ENCODE measurements around the gene PARN.
"Not testable (repeated sequence)": the region's sequence is repeated elsewhere in the genome, so short reads cannot be mapped to it uniquely, and the experiment has no call there.

Gene PARN

GRCh38 chr16:14400285-14400977 lies 229.6 kb downstream of the PARN start:
- DNase-seq (ENCODE audit: low spot score): no peak

DNA sequence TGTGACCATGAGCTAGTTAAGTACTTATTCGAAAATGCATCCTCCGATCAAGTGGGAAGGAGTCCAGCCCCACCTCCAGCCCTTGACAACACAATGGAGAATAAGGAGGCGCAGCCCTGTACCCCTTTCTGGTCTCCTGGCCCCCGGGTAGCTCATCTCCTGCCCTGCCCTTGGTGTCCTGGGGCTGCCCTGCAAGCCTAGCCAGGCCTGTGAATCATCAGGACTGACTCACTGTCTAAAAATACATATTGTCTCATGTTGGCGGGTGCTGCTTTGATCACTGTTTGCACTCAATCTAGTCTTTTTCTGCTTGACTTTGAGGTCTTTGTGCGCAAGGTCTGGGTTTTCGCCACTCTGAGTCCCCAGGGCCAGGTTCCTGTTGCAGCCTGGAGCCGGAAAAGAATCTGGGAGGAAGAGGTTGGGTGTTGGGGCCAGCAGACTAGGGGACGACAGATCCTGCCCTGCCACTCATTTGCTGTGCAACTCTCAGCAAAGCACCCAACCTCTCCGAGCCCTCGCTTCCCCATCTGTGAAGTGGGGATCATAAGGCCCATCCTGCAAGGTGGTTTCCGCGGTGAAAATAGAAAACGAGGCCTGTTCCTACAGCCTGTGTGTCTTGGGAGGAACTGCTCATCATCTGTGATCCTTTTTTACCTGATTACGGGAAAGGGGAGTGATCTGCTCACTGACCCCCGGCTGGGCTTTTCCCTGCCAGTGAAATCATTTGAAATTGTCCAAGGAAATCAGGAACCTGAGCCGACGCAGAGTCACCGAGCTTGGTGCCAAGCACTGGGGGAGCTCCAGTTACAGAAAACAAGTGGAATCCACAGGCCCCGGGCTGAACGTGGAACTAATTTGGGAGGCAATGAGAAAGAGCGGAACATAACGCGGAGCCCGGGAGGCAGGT lies 230.4 kb downstream of the PARN start:
- DNase-seq (ENCODE audit: low spot score): peak; percentile 42

GRCh38 chr16:14398014-14398717 lies 231.9 kb downstream of the PARN start:
- DNase-seq (ENCODE audit: low spot score): no peak

- DNase-seq (ENCODE audit: low spot score): not testable (repeated sequence)
Measured at GRCh38 chr16:14395710-14396304, 234.3 kb downstream of the PARN start.

DNA sequence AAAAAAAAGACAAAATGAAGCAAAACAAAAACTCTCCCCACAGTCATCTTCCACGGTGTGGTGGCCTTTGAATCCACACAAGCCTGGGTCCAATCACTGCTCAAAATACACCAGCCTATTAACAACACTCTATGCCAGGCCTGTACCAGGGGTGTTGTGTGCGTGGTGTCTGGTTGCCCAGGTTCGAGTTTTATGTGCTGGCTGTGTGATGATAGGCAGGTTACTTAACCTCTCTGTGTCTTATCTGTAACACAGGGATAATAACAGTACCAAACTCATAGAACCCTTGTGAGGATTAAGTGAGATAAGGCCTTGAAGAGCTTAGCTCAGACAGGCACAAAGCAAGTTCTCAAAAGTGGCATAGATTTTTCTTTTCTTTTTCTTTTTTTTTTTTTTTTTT lies 235.2 kb downstream of the PARN start:
- DNase-seq (ENCODE audit: low spot score): no peak

DNA sequence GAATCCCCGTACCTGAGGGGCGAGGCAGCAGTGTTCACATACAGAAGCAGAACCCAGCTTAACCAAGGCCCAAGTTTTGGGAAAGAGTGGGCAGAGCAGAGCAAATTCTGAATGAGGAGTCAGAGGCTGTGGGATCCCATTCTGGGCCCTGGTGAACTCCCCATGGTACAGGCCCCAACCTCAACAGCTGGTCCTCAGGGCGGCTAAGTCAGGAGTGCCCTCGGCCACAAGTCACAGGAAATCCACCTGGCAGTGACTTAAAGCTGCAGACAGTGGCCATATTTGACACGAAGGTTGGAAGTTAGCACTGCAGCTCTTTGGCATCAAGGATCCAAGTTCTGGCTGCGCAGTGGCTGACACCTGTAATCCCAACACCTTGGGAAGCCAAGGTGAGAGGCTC lies 237.1 kb downstream of the PARN start:
- no peak for DNase-seq (ENCODE audit: low spot score)

GRCh38 chr16:14389359-14389758 lies 240.7 kb downstream of the PARN start:
- DNase-seq (ENCODE audit: low spot score): no peak

DNA sequence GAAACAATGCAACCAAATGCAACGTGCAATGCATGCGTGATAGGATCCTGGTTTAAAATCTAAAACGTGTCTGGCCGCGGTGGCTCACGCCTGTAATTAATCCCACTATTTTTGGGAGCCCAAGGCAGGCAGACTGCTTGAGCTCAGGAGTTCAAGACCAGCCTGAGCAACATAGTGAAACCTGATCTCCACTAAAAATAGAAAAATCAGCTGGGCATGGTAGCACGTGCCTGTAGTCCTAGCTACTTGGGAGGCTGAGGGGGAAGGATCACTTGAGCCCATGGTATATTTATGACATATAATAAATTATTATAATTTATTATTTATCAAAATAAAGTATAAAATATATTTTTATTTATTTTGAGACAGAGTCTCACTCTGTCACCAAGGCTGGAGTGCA lies 241.8 kb downstream of the PARN start:
- no peak for DNase-seq (ENCODE audit: low spot score)

DNA sequence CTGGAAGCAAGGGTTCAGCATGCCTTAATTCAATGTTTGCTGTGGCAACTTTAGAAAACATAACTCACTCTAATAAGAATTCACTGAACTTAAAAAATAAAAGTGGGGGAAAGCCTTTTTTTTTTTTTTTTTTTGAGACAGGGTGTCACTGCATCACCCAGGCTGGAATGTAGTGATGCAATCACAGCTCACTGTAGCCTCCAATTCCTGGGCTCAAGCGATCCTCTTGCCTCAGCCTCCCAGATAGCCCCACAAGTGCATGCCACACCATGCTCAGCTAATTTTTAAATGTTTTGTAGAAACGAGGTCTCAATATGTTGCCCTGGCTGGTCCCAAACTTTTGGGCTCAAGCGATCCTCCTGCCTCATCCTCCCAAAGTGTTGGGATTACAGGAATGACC lies 243.9 kb downstream of the PARN start:
- DNase-seq (ENCODE audit: low spot score): no peak

All from HuH-7.5 (cell line).